Mesothelial cell of epicardium (in vitro differentiated cells): Measurements from ENCODE around the gene WBP1L. TPM values are rescaled to one million over a fixed set of nuclear protein-coding genes. Genes with fewer than 3 reads are reported as not detected.

Experiments
- DNase-seq, 2 experiments: peaks; one replicate each; pipeline ENCODE4 v3.0.0; 2021; ENCODE audit warnings: low spot score in 2 of 2; ENCODE audit not compliant: unreplicated experiment in 2 of 2
- H3K27ac Mint-ChIP-seq: 2 replicates; pipeline ENCODE4 v1.8.0; 2021; ENCODE audit warnings: mixed read lengths
- H3K27me3 Mint-ChIP-seq: 2 replicates; pipeline ENCODE4 v1.8.0; 2021; ENCODE audit warnings: low read depth, mixed read lengths
- H3K36me3 Mint-ChIP-seq: 2 replicates; pipeline ENCODE4 v1.8.0; 2021; ENCODE audit warnings: mixed read lengths
- H3K4me1 Mint-ChIP-seq: 2 replicates; pipeline ENCODE4 v1.8.0; 2021; ENCODE audit warnings: mixed read lengths
- H3K4me3 Mint-ChIP-seq: 2 replicates; pipeline ENCODE4 v1.8.0; 2021; ENCODE audit warnings: mild to moderate bottlenecking, moderate library complexity, mixed read lengths
- H3K9me3 Mint-ChIP-seq: 2 replicates; pipeline ENCODE4 v1.8.0; 2021; ENCODE audit warnings: mixed read lengths
- total RNA-seq: library from RNA; stranded (reverse); gene quantifications from 3 replicates; pipeline ENCODE4 v1.2.1, GENCODE V29; 2021
- TF ChIP-seq, protein P1 (sequence below): fragments of 200-600 bp; sonication (generic); IDR thresholded peaks from one replicate; pipeline ENCODE4 v1.5.0; 2021; ENCODE audit warnings: antibody characterized with exemption; ENCODE audit not compliant: unreplicated experiment

The WBP1L gene
- total RNA-seq, 1 donor from 2014 or later = 56.7 TPM

DNA sequence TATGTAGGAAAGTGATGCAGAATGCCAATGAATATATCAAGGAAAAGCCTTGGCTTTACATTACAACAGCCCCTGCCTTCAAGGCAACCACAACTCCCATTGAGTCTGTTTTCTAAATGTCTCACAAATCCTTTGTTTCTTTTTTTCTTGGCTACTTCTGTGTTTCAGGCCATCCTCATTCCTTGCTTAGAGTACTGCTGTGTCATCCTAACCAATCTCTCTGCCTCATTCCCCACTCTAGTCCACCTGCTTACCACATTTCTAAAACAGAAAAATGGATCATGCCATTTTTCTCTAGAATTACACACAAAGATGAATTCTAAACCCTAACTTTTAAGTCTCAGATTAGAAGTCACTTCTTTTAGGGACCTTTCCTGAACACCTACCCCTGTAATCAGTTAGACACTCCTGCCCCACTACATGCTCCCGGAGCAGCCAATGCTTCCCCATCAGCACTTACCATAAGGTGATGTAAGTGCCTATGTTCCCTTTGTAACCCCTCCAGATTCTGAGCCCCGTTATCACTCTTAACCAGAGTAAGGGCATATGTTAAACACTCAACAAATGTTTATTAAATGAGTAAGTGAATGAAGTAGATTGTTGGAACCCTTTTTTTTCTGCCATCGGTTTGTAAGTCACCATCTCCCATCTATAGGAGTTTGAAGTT is 113.1 kb downstream of the WBP1L start:
- H3K4me1 Mint-ChIP-seq = peaks cover 12% of the 10 kb centered on the region
- TF ChIP-seq, protein P1, sequence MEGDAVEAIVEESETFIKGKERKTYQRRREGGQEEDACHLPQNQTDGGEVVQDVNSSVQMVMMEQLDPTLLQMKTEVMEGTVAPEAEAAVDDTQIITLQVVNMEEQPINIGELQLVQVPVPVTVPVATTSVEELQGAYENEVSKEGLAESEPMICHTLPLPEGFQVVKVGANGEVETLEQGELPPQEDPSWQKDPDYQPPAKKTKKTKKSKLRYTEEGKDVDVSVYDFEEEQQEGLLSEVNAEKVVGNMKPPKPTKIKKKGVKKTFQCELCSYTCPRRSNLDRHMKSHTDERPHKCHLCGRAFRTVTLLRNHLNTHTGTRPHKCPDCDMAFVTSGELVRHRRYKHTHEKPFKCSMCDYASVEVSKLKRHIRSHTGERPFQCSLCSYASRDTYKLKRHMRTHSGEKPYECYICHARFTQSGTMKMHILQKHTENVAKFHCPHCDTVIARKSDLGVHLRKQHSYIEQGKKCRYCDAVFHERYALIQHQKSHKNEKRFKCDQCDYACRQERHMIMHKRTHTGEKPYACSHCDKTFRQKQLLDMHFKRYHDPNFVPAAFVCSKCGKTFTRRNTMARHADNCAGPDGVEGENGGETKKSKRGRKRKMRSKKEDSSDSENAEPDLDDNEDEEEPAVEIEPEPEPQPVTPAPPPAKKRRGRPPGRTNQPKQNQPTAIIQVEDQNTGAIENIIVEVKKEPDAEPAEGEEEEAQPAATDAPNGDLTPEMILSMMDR = no peak
- no peak overlapping the region for H3K27ac Mint-ChIP-seq
- H3K27me3 Mint-ChIP-seq = no peaks in the 10 kb centered on the region
- peaks cover 8% of the 10 kb centered on the region for H3K36me3 Mint-ChIP-seq
- DNase-seq = no peak
- no peak overlapping the region for H3K4me3 Mint-ChIP-seq
- no peaks in the 10 kb centered on the region for H3K9me3 Mint-ChIP-seq

DNA sequence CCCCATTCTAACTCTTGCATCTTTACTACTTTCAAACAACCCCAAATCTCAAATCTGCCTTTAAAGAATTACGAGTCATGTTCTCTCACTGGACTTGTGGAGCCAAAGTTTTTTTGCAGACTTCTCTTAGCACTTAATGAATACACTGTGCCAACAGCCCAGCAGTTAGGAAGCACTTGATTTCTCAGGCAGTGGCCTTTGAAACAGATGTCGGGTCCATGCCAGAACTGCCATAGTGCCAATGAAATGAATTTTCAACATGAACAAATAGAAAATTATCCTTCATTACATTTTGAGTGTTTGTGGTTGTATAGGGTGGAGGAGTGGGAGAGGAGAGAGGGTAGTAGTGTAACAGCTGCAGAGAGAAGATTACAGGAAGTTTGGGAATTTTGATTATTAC is 116.2 kb downstream of the WBP1L start:
- no peak for DNase-seq
- peaks cover 18% of the 10 kb centered on the region for H3K4me1 Mint-ChIP-seq
- H3K27me3 Mint-ChIP-seq = no peaks in the 10 kb centered on the region
- peaks cover 9% of the 10 kb centered on the region for H3K36me3 Mint-ChIP-seq
- TF ChIP-seq, protein P1 = no peak
- no peaks in the 10 kb centered on the region for H3K9me3 Mint-ChIP-seq
- no peak overlapping the region for H3K27ac Mint-ChIP-seq
- no peak overlapping the region for H3K4me3 Mint-ChIP-seq

DNA sequence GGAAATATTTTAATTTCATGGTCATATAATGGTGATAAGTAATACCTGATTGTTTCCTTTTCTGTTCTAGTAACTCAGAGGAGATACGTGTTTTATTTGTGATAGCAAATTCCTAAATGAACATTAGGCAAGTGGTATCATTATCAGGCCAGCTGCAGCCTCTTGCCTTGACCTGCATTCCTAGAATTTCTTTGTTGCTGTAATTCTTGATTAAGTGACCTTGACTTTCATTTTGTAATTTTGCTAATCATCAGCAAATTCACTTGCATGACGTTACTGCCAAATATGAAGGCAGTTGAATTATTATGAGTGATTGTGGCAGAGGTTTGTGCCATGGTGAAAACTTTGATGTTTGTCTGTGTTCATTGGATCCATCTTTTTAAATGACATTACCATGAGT is 119.9 kb downstream of the WBP1L start:
- Mint-ChIP-seq H3K9me3 (no peaks in the 10 kb centered on the region), H3K4me1 (peaks cover 12% of the 10 kb centered on the region), H3K27me3 (no peaks in the 10 kb centered on the region), H3K36me3 (peaks cover 9% of the 10 kb centered on the region), H3K27ac (peak overlapping the region; percentile 75), H3K4me3 (no peak overlapping the region)
- no peak for DNase-seq
- TF ChIP-seq, protein P1 = no peak

DNA sequence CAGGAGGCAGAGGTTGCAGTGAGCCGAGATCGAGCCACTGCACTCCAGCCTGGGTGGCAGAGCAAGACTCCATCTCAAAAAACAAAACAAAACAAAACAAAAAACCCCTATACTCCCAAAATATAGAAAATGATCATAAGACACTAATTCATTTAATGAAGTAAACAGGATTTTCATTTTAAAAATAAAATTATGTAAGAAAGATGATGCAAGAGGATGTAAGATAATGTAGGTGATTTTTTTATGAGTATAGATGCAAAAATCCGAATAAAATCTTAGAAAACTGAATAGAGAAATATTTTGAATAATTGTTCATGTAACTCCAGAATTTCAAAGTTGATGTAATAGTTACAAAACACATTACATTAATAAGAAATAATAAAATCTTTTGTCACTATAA is 121.9 kb downstream of the WBP1L start:
- TF ChIP-seq, protein P1 = no peak
- Mint-ChIP-seq H3K27ac (no peak overlapping the region), H3K36me3 (peaks cover 4% of the 10 kb centered on the region), H3K27me3 (no peaks in the 10 kb centered on the region), H3K9me3 (no peaks in the 10 kb centered on the region), H3K4me3 (no peak overlapping the region), H3K4me1 (peaks cover 26% of the 10 kb centered on the region)
- DNase-seq = no peak

Other genes starting within 250 kb of the WBP1L start
- gene ACTR1A, start 241.2 kb upstream of the WBP1L start, total RNA-seq = 91.5 to 93.6 TPM (median 91.7 TPM) in 3 replicates
- gene SUFU, start 240.0 kb upstream of the WBP1L start, total RNA-seq = 32.4 to 33.4 TPM (median 32.7 TPM) in 3 replicates
- 74.3 to 85.3 TPM (median 79.2 TPM) in 3 replicates for gene TRIM8, start 99.5 kb upstream of the WBP1L start, total RNA-seq
- 13.0 to 13.9 TPM (median 13.7 TPM) in 3 replicates for gene ARL3, start 29.6 kb upstream of the WBP1L start, total RNA-seq
- 33.3 to 36.8 TPM (median 34.9 TPM) in 3 replicates for gene SFXN2, start 29.3 kb upstream of the WBP1L start, total RNA-seq
- 0.54 to 1.1 TPM (median 0.81 TPM) in 3 replicates for gene CYP17A1, start 93.5 kb downstream of the WBP1L start, total RNA-seq
- gene BORCS7, start 110.3 kb downstream of the WBP1L start, total RNA-seq = 17.3 to 19.9 TPM (median 19.0 TPM) in 3 replicates
- gene AS3MT, start 125.5 kb downstream of the WBP1L start, total RNA-seq = 8.7 to 12.8 TPM (median 8.7 TPM) in 3 replicates
- 10.9 to 12.5 TPM (median 11.4 TPM) in 3 replicates for gene CNNM2, start 174.3 kb downstream of the WBP1L start, total RNA-seq